Gastroesophageal sphincter (tissue), 3 donors: Measurements from ENCODE around the gene ASB18.

Experiments used
- CTCF ChIP-seq, 4 experiments: fragments of 200-600 bp in 2 of 4; fragments of 450-650 bp in 2 of 4; sonication (generic) in 1 of 4; IDR thresholded peaks; one replicate each; pipeline ENCODE4 v1.5.1; 2017 to 2019; ENCODE audit warnings: antibody characterized with exemption in 4 of 4, mild to moderate bottlenecking in 2 of 4, moderate library complexity in 2 of 4
- EP300 ChIP-seq: sonication (generic); formaldehyde crosslinking; IDR thresholded peaks from one replicate; pipeline ENCODE4 v1.6.1; 2017; ENCODE audit warnings: antibody characterized with exemption, mild to moderate bottlenecking
- POLR2A ChIP-seq, 2 donors: fragments of 450-650 bp; IDR thresholded peaks; one replicate each; pipeline ENCODE4 v1.6.1; 2017; ENCODE audit warnings: antibody characterized with exemption in 2 of 2, mild to moderate bottlenecking in 2 of 2, moderate library complexity in 1 of 2

DNA sequence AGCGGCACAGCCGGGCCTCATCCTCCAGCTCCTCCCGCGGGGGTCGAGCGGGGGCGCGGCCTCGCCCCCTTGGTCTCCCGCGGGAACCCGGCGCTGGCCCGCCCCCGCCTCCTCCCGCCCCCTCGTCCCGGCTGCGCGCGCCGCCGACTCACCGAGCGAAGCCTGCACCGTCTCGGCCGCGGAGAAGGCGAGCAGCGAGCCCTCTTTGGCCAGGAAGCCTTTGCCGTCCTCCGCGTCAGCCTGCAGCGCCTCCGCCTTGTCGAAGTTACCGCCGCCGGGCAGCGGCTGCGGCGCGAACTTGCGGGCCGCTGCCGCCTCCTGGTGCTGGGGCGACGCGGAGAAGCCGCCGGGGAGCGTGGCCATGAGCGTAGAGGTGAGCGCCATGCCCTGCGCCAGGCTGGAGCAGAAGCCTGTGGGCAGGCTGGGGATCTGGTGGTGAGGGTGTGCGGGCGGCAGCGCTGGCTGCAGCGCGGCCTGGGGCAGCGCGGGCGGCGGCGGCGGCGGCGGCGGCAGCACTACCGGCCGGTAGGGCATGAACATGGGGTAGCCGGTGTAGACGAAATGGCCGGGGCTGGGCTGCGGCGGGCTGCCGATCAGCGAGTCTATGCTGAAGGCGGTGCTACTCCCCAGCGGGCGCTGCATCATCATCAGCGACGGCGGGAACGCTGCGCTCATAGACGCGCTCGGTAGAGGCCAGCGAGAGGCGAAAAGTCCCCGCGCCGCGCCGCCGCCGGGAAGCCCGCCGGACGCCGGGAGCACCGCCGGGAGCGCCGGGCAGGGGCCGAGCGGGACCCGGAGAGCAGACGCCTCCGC lies 96.7 kb downstream of the ASB18 start:
- TF ChIP-seq POLR2A (IDR thresholded peaks at IDR 0.05) (no peak), CTCF (IDR thresholded peaks at IDR 0.05) (peak in 1 of 4 experiments; percentile 36), EP300 (no peak)
